ENCODE results near the gene HIPK1.
"Not testable (repeated sequence)": the region's sequence is repeated elsewhere in the genome, so short reads cannot be mapped to it uniquely, and the experiment has no call there.

The HIPK1 gene

GRCh38 chr1:114002492-114003239 lies 73.5 kb downstream of the HIPK1 start:
- DNase-seq (ENCODE audit: low spot score): no peak
- in situ Hi-C loops (cut with MboI; ENCODE audit: low pct_unique_long_range_greater_than_20kb, low sequenced_read_pairs, unreplicated experiment): no loop called here
- TF ChIP-seq, protein P1, sequence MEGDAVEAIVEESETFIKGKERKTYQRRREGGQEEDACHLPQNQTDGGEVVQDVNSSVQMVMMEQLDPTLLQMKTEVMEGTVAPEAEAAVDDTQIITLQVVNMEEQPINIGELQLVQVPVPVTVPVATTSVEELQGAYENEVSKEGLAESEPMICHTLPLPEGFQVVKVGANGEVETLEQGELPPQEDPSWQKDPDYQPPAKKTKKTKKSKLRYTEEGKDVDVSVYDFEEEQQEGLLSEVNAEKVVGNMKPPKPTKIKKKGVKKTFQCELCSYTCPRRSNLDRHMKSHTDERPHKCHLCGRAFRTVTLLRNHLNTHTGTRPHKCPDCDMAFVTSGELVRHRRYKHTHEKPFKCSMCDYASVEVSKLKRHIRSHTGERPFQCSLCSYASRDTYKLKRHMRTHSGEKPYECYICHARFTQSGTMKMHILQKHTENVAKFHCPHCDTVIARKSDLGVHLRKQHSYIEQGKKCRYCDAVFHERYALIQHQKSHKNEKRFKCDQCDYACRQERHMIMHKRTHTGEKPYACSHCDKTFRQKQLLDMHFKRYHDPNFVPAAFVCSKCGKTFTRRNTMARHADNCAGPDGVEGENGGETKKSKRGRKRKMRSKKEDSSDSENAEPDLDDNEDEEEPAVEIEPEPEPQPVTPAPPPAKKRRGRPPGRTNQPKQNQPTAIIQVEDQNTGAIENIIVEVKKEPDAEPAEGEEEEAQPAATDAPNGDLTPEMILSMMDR (IDR thresholded peaks at IDR 0.05; ENCODE audit: extremely low read depth, insufficient read depth, missing control alignments): no peak

- no peak for DNase-seq (ENCODE audit: low spot score)
- TF ChIP-seq, protein P1 (IDR thresholded peaks at IDR 0.05; ENCODE audit: extremely low read depth, insufficient read depth, missing control alignments): no peak
- in situ Hi-C loops (cut with MboI; ENCODE audit: low pct_unique_long_range_greater_than_20kb, low sequenced_read_pairs, unreplicated experiment): no loop called here
Measured at GRCh38 chr1:114003431-114003830, 74.3 kb downstream of the HIPK1 start.

DNA sequence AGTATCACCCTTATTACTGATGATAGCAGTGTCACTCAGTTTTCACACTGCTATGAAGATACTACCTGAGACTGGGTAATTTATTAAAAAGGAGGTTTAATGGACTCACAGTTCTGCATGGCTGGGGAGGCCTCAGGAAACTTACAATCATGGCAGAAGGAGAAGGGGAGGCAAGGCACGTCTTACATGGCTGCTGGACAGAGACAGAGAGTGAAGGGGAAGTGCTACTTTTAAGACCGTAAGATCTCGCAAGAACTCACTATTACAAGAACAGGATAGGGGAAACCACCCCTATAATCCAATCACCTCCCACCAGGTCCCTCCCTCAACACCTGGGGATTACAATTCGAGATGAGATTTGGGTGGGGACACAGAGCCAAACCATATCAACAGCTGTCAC lies 77.7 kb downstream of the HIPK1 start:
- in situ Hi-C loops (cut with MboI; ENCODE audit: low pct_unique_long_range_greater_than_20kb, low sequenced_read_pairs, unreplicated experiment); DNase-seq (ENCODE audit: low spot score): not testable (repeated sequence)

DNA sequence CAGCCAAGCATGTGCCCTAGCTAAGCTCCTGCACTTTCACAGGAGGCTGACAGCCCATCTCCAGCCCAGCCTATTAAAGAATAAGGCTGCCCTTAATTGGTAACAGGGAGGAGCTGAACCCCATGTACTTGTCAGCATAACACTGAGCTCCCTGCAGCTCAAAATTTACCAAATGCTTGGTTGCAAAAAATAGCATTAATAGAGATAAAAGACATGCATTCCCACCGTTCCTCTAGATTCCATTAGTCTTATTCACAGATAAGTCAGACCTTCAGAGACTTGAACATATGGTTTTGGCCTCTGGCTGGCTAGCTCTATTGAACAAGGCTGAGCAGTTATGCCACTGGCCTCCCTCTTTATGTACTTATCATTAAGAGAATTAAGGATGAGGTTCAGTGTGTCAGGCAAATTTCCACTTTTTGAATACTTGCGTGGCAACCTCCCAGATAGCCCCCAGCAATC lies 79.4 kb downstream of the HIPK1 start:
- in situ Hi-C loops (cut with MboI; ENCODE audit: low pct_unique_long_range_greater_than_20kb, low sequenced_read_pairs, unreplicated experiment): no loop called here
- TF ChIP-seq, protein P1 (IDR thresholded peaks at IDR 0.05; ENCODE audit: extremely low read depth, insufficient read depth, missing control alignments): no peak
- DNase-seq (ENCODE audit: low spot score): no peak

DNA sequence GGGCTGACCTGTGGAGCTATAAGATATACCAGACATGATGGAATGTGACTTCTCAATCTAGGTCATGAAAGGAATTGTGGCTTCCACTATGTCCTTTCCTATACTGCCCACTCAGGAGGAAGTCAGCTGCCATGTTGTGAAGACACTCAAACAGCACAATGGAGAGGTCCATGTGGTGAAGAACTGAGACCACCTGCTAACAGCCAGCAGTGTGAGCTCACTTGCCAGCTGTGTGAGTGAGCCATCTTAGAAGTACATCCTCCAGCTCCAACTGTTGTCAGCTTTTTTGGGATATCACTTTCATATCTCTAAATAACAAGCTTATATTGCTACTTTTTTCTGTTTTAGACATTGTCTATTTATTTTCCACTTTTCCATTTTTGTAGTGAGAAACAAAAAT lies 79.9 kb downstream of the HIPK1 start:
- in situ Hi-C loops (cut with MboI; ENCODE audit: low pct_unique_long_range_greater_than_20kb, low sequenced_read_pairs, unreplicated experiment): no loop called here
- TF ChIP-seq, protein P1 (IDR thresholded peaks at IDR 0.05; ENCODE audit: extremely low read depth, insufficient read depth, missing control alignments): no peak
- DNase-seq (ENCODE audit: low spot score): no peak

- DNase-seq (ENCODE audit: low spot score): no peak
- in situ Hi-C loops (cut with MboI; ENCODE audit: low pct_unique_long_range_greater_than_20kb, low sequenced_read_pairs, unreplicated experiment): no loop called here
- TF ChIP-seq, protein P1 (IDR thresholded peaks at IDR 0.05; ENCODE audit: extremely low read depth, insufficient read depth, missing control alignments): no peak
Measured at GRCh38 chr1:114009393-114009792, 80.3 kb downstream of the HIPK1 start.

DNA sequence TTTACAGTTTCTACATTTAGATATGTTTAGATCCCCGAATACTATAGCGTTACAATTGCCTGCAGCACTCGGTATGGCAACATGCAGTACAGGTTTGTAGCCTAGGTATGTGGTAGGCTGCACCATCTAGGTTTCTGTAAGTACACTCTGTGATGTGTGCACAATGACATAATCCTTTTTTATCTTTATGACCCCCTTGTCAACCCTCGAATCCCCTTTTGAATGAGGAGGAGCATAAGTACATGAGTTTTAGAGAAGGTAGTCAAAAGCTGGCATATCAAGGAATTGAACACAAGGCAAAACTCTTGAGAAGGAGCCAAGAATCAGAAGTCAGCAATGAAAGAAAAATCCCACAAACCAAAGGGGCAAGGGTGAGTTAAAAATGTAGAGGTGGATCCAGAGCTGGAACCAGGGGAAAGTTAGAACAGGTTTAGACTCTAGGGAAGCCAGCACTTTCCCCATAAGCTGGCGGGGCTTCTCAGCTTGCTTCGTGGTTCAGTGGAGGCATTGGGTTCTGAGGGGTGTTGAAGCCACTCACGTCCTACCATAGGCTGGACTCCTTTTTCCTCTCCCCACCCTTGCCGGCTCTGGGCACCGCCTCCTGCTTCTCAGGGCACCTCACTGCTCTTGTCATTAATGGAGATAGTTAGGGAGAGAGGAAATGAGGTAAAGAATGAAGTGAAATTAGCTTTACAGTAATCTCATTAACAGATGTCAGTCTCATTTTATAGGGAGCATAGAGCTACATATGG lies 81.5 kb downstream of the HIPK1 start:
- TF ChIP-seq, protein P1 (IDR thresholded peaks at IDR 0.05; ENCODE audit: extremely low read depth, insufficient read depth, missing control alignments): no peak
- in situ Hi-C loops (cut with MboI; ENCODE audit: low pct_unique_long_range_greater_than_20kb, low sequenced_read_pairs, unreplicated experiment): no loop called here
- DNase-seq (ENCODE audit: low spot score): no peak
